Heart left ventricle (tissue), 16 donors: Measurements from ENCODE around the gene FRG2C. TPM values are rescaled to one million over a fixed set of nuclear protein-coding genes. Genes with fewer than 3 reads are reported as not detected.
"Not testable (repeated sequence)": the region's sequence is repeated elsewhere in the genome, so short reads cannot be mapped to it uniquely, and the experiment has no call there.

Experiments used
- ATAC-seq, 4 donors: fragments of 200-7000 bp; cut with Tn5 transposase; one replicate each; pipeline ENCODE4 v1.9.1; 2020 to 2022; ENCODE audit warnings: moderate library complexity in 4 of 4, mild to moderate bottlenecking in 3 of 4, moderate number of reproducible peaks in 1 of 4
- DNase-seq, 5 donors: peaks; one replicate each; pipeline ENCODE4 v3.0.0-alpha.2; 2020
- H3K27ac ChIP-seq, 12 donors: fragments of 200-600 bp; sonication (generic) in 4 of 12; one replicate each; pipeline versions ENCODE4 v1.5.0 to v1.8.0; 2016 to 2022; ENCODE audit warnings: mild to moderate bottlenecking in 2 of 12
- H3K27me3 ChIP-seq, 9 donors: fragments of 200-600 bp; sonication (generic) in 2 of 9; one replicate each; pipeline versions ENCODE4 v1.5.1 to v1.8.0; 2016 to 2022; ENCODE audit warnings: mild to moderate bottlenecking in 3 of 9
- H3K36me3 ChIP-seq, 9 donors: fragments of 200-600 bp; sonication (generic) in 2 of 9; one replicate each; pipeline versions ENCODE4 v1.5.0 to v1.8.0; 2018 to 2022; ENCODE audit warnings: mild to moderate bottlenecking in 2 of 9
- H3K4me1 ChIP-seq, 12 donors: fragments of 200-600 bp; sonication (generic) in 4 of 12; one replicate each; pipeline versions ENCODE4 v1.5.0 to v1.8.0; 2016 to 2022; ENCODE audit warnings: mild to moderate bottlenecking in 3 of 12
- H3K4me3 ChIP-seq, 12 donors: fragments of 200-600 bp; sonication (generic) in 4 of 12; one replicate each; pipeline versions ENCODE4 v1.5.0 to v1.8.0; 2017 to 2022; ENCODE audit warnings: mild to moderate bottlenecking in 9 of 12, moderate library complexity in 4 of 12
- H3K9me3 ChIP-seq, 12 donors: fragments of 200-600 bp; sonication (generic) in 4 of 12; one replicate each; pipeline versions ENCODE4 v1.5.0 to v1.8.0; 2016 to 2022; ENCODE audit warnings: mild to moderate bottlenecking in 1 of 12
- WGBS, 4 donors: extraction: QIAGEN DNeasy Blood & Tissue Kit in 2 of 4; methylation state at CpG; one replicate each; pipeline versions ENCODE4 v1.1.5 to v1.1.7; 2013 to 2018; 5-methylcytosine and 5-hydroxymethylcytosine counted together
- intact Hi-C, 10 donors: fragments of 100-400 bp; cut with DNase I; formaldehyde crosslinking; loops; one replicate each; pipeline versions ENCODE4 v1.11.1 to v1.14.2; 2022
- polyA plus RNA-seq, 2 donors: library from polyadenylated mRNA; stranded (reverse); fragments of 200-250 nt; gene quantifications; one replicate each; pipeline ENCODE4 v1.2.3, GENCODE V29; 2013
- total RNA-seq, 9 donors: library from RNA; depleted of rRNA in 2 of 9; stranded (reverse); fragments of >200 nt in 2 of 9; fragmentation: NEBNext Ultra II Directional in 3 of 9; extraction: Animal tissue kit (Norgen Biotek cat#: 25700) in 3 of 9; gene quantifications; one replicate each; pipeline versions ENCODE4 v1.1.0 to v1.2.4, GENCODE V29; 2016 to 2023
- TF ChIP-seq, protein P1 (sequence below), 12 donors: fragments of 200-600 bp; sonication (generic) in 4 of 12; IDR thresholded peaks; one replicate each; pipeline versions ENCODE4 v1.5.0 to v1.8.0; 2018 to 2022; ENCODE audit warnings: antibody characterized with exemption in 12 of 12, mild to moderate bottlenecking in 5 of 12
- donor health status: ischemic (EF 13 %, LVEDD 7.1; RV severe dilation, severe dysfunction).
- donor health status: healthy with polysubstance abuse.
- donor health status: DM: no; HTN: yes; CAD: no.
- donor health status: DM: no; HTN: no; CAD: no.
- donor health status: ischemic (EF 25% LVEDD 6.9; RV normal size, moderate dysfunction).
- donor health status: ischemic (EF 25% LVEDD 5.7; RV mildly dilated, moderate dysfunction).
- donor health status: healthy.
- donor health status: DM: yes; HTN: yes; CAD: no.
- donor health status: ischemic (EF 35%, LVEDD 5.7; RV mildly dilated, moderate dysfunction).
- donor health status: nonischemic (EF 11% LVEDD 7.7; RV severe dilation, severe dysfunction).
- donor health status: DM: yes; HTN: yes; CAD: no.
- donor health status: PGD.
- donor health status: ischemic (EF 29% LVEDD 5.4; RV normal size, mild dysfunction).
- donor health status: nonischemic (EF 23%, LVEDD 6.1; RV moderate dilation, normal function).

Gene FRG2C
- total and polyA plus RNA-seq, 11 donors: not detected

DNA sequence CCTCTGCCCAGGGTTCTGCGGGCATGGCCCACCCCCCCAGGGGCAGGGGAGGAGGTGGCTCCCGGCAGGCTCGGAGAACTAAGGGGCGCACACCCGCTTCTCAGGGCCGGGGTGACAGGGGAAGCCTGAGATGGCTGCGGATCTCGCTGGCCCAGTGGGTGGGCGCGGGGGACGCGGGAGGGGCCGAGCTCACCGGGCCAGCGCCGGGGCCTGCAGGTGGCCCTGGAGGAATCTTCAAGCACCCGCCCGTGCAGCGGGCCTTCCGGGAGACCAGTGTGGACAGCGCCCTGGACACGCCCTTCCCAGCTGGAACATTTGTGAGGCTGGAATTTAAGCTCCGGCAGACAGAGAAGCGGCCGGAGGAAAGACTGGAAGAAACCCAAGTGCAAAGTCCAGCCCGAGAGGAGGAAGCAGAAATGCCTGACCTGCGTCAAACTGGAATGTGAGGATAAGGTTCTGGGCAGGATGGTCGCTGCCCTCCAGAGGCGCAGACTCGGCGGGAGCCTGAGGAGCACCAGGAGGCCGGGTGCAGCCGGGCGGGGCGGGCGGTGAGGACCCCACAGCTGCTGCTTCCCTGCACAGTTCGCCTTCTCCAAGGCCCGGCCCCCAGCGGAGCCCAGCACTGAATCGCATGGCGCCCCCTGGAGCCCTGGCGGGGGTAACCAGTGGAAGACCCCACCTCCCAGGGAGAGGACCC lies 5.6 kb upstream of the FRG2C start:
- Histone ChIP-seq H3K4me1 (peaks cover 0 to 19% (median 6%) of the 10 kb centered on the region in 12 donors), H3K4me3 (peak overlapping the region in 11 of 12 donors; percentile 12 to 50 (median 39)), H3K27me3 (peaks cover 21 to 91% (median 59%) of the 10 kb centered on the region in 9 donors)
- TF ChIP-seq, protein P1, sequence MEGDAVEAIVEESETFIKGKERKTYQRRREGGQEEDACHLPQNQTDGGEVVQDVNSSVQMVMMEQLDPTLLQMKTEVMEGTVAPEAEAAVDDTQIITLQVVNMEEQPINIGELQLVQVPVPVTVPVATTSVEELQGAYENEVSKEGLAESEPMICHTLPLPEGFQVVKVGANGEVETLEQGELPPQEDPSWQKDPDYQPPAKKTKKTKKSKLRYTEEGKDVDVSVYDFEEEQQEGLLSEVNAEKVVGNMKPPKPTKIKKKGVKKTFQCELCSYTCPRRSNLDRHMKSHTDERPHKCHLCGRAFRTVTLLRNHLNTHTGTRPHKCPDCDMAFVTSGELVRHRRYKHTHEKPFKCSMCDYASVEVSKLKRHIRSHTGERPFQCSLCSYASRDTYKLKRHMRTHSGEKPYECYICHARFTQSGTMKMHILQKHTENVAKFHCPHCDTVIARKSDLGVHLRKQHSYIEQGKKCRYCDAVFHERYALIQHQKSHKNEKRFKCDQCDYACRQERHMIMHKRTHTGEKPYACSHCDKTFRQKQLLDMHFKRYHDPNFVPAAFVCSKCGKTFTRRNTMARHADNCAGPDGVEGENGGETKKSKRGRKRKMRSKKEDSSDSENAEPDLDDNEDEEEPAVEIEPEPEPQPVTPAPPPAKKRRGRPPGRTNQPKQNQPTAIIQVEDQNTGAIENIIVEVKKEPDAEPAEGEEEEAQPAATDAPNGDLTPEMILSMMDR (IDR thresholded peaks at IDR 0.05): peak in 2 of 12 donors; percentile 9 to 17
- 0 to 2% (median 1%) methylated on average over 23 to 42 of the region's 42 CpGs for WGBS, 4 donors
- ATAC-seq, H3K9me3 ChIP-seq, H3K36me3 ChIP-seq, H3K27ac ChIP-seq, intact Hi-C loops: not testable (repeated sequence)
- DNase-seq: peak in 1 of 5 donors; percentile 33

DNA sequence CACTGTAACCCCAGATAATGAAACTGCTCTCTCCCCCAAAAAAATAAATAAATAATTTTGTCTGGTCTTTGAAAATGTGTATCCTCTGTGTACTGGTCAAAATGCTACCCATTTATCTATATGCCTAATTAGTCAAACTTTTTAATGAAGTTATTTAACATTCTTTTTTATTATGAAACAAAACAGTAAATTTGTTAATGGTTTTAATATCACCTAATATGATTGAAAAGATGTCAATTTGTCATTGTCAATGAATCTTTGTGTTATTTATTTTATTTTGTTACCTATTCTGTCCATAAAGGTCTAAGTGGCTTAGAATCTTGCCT lies 5.1 kb upstream of the FRG2C start:
- Histone ChIP-seq H3K27me3 (peaks cover 21 to 91% (median 59%) of the 10 kb centered on the region in 9 donors), H3K4me3 (peak overlapping the region in 10 of 12 donors; percentile 20 to 50 (median 40)), H3K4me1 (peaks cover 0 to 19% (median 6%) of the 10 kb centered on the region in 12 donors)
- H3K27ac ChIP-seq, ATAC-seq, H3K9me3 ChIP-seq, H3K36me3 ChIP-seq, DNase-seq, intact Hi-C loops: not testable (repeated sequence)

GRCh38 chr3:75665626-75666025 lies 1.5 kb downstream of the FRG2C start:
- peaks cover 19 to 90% (median 56%) of the 10 kb centered on the region in 9 donors for H3K27me3 ChIP-seq
- ATAC-seq, H3K36me3 ChIP-seq, H3K9me3 ChIP-seq, DNase-seq, H3K27ac ChIP-seq, intact Hi-C loops, H3K4me3 ChIP-seq: not testable (repeated sequence)
- H3K4me1 ChIP-seq: peaks cover 0 to 28% (median 10%) of the 10 kb centered on the region in 12 donors
- WGBS, 4 donors: 65 to 77% (median 72%) methylated on average over 9 of the region's 9 CpGs

DNA sequence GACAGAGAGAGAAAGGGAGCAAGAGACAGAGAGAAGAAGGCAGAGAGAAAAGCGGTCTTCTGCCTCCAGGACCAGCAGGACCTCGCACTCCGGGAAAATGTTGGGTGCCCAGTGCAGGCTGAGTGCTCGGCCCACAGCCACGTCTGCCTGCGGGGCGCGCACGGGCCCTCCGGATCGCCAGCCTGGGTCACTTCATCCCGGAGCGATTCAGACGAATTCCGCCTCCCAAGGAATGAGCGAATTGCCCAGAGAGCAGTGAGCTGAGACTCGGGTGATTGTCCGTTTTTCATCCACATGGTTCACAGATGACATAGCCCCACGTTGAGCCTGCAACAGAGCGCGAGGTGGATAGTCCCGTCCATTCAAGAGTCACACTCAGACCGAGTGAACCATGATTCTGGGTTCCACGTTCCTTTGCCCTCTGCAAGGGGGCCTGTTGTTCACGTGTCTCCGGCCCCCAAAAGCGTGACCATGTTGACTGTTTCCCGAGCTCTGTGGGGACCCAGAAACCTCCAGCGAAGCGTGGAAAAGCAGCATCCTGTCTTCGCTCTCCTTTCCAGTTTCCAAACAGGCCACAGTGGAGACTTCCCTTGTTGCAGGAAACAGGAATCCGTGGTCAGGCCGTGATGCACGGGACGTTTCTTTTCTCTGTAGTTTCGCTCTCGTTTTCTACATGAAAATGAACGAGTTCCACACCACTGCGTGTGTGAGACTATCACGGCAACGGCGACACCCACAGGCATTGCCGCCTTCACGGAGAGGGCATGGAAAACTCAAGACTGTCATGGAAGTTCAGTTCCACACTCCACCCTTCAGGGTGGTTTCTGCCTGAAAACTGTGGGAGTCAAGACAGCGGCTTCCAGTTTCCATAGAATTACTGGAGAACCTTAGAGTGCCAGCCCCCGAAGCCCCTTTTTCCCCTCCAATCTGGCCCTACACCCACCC lies 3.9 kb downstream of the FRG2C start:
- Histone ChIP-seq H3K27me3 (peaks cover 29 to 94% (median 60%) of the 10 kb centered on the region in 9 donors), H3K4me3 (peak overlapping the region in 10 of 12 donors; percentile 1 to 58 (median 47)), H3K4me1 (peaks cover 0 to 47% (median 11%) of the 10 kb centered on the region in 12 donors)
- ATAC-seq: peak in 1 of 4 donors; percentile 4
- 20 to 33% (median 25%) methylated on average over 45 to 46 of the region's 46 CpGs for WGBS, 4 donors
- DNase-seq, H3K9me3 ChIP-seq, H3K36me3 ChIP-seq, intact Hi-C loops, H3K27ac ChIP-seq: not testable (repeated sequence)

GRCh38 chr3:75668759-75669347 lies 4.7 kb downstream of the FRG2C start:
- intact Hi-C loops, H3K27ac ChIP-seq, H3K9me3 ChIP-seq, H3K36me3 ChIP-seq: not testable (repeated sequence)
- 47 to 54% (median 51%) methylated on average over 52 to 53 of the region's 53 CpGs for WGBS, 4 donors
- peak; percentile 79 to 96 (median 82) for DNase-seq
- Histone ChIP-seq H3K4me3 (peak overlapping the region; percentile 1 to 58 (median 45)), H3K4me1 (peaks cover 0 to 47% (median 11%) of the 10 kb centered on the region in 12 donors), H3K27me3 (peaks cover 29 to 95% (median 60%) of the 10 kb centered on the region in 9 donors)
- peak; percentile 32 to 90 (median 66) for ATAC-seq

- H3K36me3 ChIP-seq, H3K9me3 ChIP-seq, H3K27ac ChIP-seq, intact Hi-C loops: not testable (repeated sequence)
- Histone ChIP-seq H3K4me3 (peak overlapping the region; percentile 1 to 58 (median 45)), H3K27me3 (peaks cover 29 to 98% (median 62%) of the 10 kb centered on the region in 9 donors), H3K4me1 (peaks cover 0 to 47% (median 11%) of the 10 kb centered on the region in 12 donors)
- DNase-seq (peak in 3 of 5 donors; percentile 30 to 87 (median 57)), ATAC-seq (peak; percentile 37 to 82 (median 56))
- WGBS, 4 donors: 30 to 40% (median 34%) methylated on average over 64 to 71 of the region's 71 CpGs
Measured at GRCh38 chr3:75669348-75670297, 5.5 kb downstream of the FRG2C start.

DNA sequence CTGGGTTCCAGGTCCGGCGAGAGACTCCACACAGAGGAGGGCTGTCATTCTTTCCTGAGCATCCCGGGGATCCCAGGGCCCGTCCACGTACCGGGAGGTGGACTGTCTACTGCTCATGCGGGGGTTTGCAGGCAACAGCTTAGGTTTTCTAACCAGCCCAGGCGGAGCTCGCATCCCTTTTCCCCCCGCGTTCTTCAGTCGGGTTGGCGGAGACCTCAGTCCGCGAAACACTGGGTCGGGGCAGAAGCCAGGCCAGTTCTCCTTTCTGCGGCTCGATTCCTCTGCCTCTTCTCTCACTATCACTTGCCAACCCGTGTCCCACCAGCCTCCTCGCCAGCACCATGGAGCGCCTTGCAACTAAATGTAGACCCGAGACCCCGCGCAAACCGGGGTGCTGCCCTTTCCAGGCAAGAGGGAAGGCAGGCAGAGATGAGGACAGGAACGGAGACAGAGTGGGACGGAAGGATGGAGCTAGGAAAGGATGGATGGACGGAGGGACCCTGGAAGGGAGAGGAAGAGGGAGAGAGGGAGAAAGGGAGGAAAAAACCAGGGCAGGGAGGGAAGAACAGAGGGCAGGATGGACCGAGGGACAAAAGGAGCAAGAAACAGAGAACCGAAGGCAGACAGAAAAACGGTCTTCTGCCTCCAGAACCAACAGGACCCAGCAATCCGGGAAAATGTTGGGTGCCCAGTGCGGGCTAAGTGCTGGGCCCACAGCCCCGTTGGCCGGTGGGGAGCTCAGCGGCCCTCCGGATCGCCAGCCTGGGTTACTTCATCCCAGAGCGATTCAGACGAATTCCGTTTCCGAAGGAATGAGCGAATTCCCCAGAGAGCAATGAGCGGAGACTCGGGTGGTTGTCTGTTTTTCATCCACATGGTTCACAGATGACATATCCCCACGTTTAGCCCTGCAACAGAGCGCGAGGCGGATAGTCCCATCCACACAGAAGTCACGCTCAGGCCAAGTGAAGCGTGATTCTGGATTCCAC lies 6.5 kb downstream of the FRG2C start:
- peaks cover 0 to 16% (median 0%) of the 10 kb centered on the region in 12 donors for H3K9me3 ChIP-seq
- DNase-seq, ATAC-seq, H3K27ac ChIP-seq, intact Hi-C loops, H3K36me3 ChIP-seq: not testable (repeated sequence)
- peaks cover 0 to 47% (median 11%) of the 10 kb centered on the region in 12 donors for H3K4me1 ChIP-seq
- WGBS, 4 donors: 7 to 18% (median 12%) methylated on average over 45 to 51 of the region's 51 CpGs
- peak overlapping the region in 7 of 12 donors; percentile 27 to 58 (median 49) for H3K4me3 ChIP-seq
- peaks cover 29 to 92% (median 60%) of the 10 kb centered on the region in 9 donors for H3K27me3 ChIP-seq
